T follicular helper cell (primary cell): ENCODE data around the gene NFKBIA.
"Not testable (repeated sequence)": the region's sequence is repeated elsewhere in the genome, so short reads cannot be mapped to it uniquely, and the experiment has no call there.

ENCODE experiments used
- DNase-seq: peaks from one replicate; pipeline ENCODE4 v3.0.0-alpha.2; 2020; ENCODE audit warnings: low read depth
- total RNA-seq, 2 experiments: gene quantifications; one replicate each; lab custom pipeline; 2026; lab: John Stamatoyannopoulos, UW

NFKBIA gene, protein sequence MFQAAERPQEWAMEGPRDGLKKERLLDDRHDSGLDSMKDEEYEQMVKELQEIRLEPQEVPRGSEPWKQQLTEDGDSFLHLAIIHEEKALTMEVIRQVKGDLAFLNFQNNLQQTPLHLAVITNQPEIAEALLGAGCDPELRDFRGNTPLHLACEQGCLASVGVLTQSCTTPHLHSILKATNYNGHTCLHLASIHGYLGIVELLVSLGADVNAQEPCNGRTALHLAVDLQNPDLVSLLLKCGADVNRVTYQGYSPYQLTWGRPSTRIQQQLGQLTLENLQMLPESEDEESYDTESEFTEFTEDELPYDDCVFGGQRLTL
- 239 to 1,118 reads per million in 2 experiments for total RNA-seq

GRCh38 chr14:35404449-35405303 is at the start of gene NFKBIA:
NFKBIA (minus strand) TSS chr14:35404749; CDS start chr14:35404644, 105 bp downstream.
- peak; percentile 88 for DNase-seq

DNA sequence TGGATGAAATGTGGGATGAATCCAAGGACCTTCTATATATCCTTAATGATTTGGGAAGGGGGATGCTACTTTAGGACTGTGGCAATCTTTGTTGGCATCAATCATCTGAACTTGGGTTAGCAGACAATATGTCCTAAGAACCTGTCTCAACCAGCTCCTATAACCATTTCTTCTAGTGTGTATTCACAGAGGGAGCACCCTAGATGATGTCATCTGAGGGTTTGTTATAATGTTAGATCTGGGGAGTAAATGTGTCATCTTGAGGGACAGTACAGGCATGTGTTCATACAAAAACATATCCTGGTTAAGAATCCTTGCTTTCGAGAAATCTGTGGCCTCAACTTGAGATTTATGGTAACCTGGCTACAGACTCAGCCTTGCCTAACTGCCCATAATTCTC is 41.9 kb upstream of the NFKBIA start:
- DNase-seq: no peak

DNA sequence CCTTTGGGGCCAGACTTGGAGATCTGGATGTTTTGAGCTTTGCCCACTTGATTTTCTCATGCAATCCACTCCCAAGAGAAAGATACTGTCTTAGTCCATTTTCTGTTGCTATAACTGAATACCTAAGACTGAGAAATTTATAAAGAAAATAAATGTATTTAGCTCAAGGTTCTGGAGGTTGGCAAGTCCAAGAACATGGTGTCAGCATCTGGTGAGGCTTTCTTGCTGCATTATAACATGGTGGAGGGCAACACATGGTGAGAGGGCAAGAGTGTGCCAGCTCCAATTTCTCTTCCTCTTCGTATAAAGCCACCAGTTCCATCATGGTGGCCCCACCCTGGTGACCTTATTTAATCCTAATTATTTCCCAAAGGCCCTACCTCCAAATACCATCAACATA is 39.6 kb upstream of the NFKBIA start:
- DNase-seq: no peak

GRCh38 chr14:35441160-35441559 is 36.6 kb upstream of the NFKBIA start:
- no peak for DNase-seq

- no peak for DNase-seq
These were observed 34.6 kb upstream of the NFKBIA start for GRCh38 chr14:35438910-35439713.

GRCh38 chr14:35438492-35438891 is 33.9 kb upstream of the NFKBIA start:
- DNase-seq: not testable (repeated sequence)

- DNase-seq: no peak
These were observed 30.6 kb upstream of the NFKBIA start for GRCh38 chr14:35435177-35435576.

DNA sequence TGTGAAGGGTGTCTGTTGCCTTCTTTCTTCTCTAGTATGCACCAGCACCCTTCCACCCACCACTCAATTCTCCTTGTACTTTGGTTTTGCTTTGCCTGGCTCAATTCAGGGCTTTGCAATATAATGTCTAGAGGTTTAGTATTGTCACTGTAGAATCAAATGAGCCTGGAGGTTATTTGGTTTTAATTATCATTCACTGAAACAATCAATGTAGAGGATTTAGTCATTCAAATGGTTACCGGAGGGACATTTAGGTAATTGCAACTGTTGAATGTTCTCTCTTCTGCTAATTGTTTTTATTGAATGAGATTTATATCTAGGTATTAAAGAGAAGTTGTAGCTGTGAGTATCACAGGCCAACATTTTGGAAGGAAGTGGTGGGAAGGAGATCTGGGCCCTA is 29.3 kb upstream of the NFKBIA start:
- no peak for DNase-seq

- no peak for DNase-seq
These were observed 26.1 kb upstream of the NFKBIA start for GRCh38 chr14:35430459-35431199.

- DNase-seq: no peak
These were observed 25.4 kb upstream of the NFKBIA start for GRCh38 chr14:35429951-35430350.

DNA sequence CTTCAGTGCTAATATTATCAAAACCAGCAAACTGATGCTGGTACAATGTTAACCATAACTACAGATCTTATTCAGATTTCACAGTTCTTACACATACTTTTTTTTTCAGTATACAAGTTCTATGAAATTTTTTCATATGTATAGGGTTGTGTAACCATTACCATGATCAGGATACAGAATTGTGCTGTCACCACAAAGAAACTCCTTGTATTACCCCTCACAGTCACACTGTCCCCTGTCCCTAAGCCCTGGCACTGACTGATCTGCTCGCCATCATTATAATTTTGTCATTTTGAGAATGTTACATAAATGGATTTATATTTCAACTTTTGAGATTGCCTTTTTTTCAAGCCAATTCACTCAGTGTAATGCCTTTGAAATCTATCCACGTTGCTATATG is 21.3 kb upstream of the NFKBIA start:
- DNase-seq: no peak

DNA sequence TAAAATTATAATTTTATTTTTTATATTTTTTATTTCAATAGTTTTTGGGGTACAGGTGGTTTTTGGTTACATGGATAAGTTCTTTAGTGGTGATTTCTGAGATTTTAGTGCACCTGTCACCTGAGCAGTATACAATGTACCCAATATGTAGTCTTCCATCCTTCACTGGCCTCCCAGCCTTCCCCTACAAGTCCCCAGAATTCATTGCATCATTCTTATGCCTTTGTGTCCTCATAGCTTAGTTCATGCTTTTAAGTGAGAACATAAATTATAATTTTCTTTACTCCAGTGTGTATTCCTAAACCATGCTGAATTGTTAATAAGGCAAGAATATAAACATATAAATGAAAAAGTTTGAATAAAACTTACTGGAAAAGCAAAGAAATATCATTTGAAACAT is 19.1 kb upstream of the NFKBIA start:
- DNase-seq: no peak

GRCh38 chr14:35420036-35420811 is 15.7 kb upstream of the NFKBIA start:
- DNase-seq: no peak

DNA sequence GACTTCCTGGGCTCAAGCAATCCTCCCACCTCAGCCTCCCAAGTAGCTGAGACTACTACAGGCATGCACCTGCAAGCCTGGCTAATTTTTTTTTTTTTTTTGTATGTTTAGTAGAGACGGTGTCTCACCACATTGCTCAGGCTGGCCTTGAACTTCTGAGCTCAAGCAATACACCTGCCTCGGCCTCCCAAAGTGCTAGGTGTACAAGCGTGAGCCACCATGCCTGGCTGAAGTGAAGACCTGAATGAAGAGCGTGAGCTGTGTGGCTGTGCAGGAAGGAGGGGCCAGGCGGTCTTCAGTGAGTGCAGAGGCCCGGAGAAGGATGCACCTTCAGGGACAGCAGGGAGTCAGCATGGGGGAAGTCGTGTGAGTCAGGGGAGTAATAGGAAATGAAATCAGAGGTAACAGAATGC is 14.9 kb upstream of the NFKBIA start:
- DNase-seq: no peak

GRCh38 chr14:35418093-35418492 is 13.5 kb upstream of the NFKBIA start:
- no peak for DNase-seq

GRCh38 chr14:35416108-35416750 is 11.7 kb upstream of the NFKBIA start:
- peak; percentile 34 for DNase-seq

- no peak for DNase-seq
These were observed 9.8 kb upstream of the NFKBIA start for GRCh38 chr14:35414365-35414764.

- DNase-seq: no peak
These were observed 7.9 kb upstream of the NFKBIA start for GRCh38 chr14:35412272-35413056.

GRCh38 chr14:35410858-35411257 is 6.3 kb upstream of the NFKBIA start:
- no peak for DNase-seq
